LNCaP clone FGC (cell line): Measurements from ENCODE around the gene NECTIN3.

Source experiments
- DNase-seq: peaks from one replicate; pipeline ENCODE4 v3.0.0-alpha.2; 2011; ENCODE audit warnings: low read depth
- H3K4me3 ChIP-seq: 2 replicates; pipeline ENCODE4 v1.5.1; 2011; ENCODE audit warnings: mild to moderate bottlenecking, low read depth, low read length, control low read depth
- TF ChIP-seq, protein P1 (sequence below): IDR thresholded peaks from 2 replicates; pipeline ENCODE4 v1.5.1; 2012; ENCODE audit warnings: mild to moderate bottlenecking; ENCODE audit not compliant: control insufficient read depth, insufficient read depth; ENCODE audit errors: extremely low read depth

NECTIN3 gene

DNA sequence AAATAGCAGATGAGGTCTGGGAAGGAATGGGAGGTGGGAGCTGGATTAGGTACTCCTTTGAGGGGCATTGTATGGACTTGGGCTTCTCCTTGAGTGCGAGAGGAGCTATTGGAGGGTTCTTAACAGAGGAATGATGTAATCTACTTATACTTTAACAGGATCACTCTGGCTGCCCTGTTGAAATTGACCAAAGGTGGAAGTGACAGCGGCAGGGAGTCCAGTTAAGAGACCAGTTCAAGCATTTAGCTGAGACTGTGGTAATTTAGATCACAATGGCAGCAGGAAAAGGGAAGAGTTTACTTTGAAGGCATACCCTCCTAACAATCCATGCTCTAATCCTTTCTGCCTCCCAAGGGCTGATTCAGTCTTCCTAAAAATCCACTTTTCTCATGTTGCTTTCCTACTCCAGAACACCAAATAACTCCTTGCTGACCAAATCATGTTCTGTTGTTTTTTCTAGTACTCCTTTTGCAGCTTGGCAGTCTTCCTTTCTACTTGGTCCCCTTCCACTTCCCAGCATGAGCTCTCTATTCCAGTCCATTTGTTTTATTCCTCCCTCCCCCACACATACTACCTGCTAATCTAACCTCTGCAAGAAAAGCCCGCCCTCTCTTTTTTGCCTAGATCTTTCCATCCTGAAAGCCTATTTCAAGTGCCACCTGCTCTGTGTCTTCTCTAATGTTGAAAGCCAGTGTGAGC, 139.4 kb downstream of the NECTIN3 start:
- no peak overlapping the region for H3K4me3 ChIP-seq
- TF ChIP-seq, protein P1, sequence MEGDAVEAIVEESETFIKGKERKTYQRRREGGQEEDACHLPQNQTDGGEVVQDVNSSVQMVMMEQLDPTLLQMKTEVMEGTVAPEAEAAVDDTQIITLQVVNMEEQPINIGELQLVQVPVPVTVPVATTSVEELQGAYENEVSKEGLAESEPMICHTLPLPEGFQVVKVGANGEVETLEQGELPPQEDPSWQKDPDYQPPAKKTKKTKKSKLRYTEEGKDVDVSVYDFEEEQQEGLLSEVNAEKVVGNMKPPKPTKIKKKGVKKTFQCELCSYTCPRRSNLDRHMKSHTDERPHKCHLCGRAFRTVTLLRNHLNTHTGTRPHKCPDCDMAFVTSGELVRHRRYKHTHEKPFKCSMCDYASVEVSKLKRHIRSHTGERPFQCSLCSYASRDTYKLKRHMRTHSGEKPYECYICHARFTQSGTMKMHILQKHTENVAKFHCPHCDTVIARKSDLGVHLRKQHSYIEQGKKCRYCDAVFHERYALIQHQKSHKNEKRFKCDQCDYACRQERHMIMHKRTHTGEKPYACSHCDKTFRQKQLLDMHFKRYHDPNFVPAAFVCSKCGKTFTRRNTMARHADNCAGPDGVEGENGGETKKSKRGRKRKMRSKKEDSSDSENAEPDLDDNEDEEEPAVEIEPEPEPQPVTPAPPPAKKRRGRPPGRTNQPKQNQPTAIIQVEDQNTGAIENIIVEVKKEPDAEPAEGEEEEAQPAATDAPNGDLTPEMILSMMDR, result no peak
- no peak for DNase-seq

DNA sequence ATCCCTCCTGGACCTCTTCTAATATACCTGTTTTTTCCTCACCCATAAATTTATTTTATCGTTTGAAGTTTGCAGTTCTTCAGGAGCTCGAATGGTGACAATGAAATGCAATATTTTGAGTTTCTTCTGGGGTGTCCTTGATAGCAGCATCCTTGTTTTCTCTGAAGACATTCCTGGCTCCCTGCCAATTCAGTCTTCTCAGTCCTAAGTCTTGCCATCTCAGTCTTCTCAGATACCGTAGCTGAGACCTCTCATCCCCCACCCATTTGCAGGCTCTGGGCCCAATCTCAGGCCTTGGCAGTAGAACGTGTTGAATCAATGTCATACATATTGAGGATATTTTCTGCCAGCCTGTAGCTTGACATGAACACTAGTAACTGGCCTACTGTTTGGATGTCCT, 140.9 kb downstream of the NECTIN3 start:
- TF ChIP-seq, protein P1, result no peak
- no peak for DNase-seq

DNA sequence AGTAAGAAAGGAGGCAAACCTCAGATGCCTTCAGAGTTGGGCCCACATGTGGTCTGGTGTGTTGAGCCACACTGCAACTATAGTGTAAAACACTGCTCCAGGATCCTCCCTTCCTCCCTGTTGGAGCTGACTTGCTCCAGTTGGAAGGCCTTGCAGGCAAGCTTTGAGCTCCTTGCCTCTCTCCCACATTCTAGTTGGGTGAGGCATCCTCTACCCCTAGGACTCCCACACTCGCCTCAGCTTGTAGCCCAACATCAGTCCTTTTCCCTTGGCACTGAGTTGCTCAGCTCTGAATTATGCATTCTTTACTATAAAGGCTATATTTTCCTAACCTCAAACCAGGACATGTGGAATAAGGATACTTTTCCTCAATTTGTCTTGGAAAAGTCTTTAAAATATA, 143.9 kb downstream of the NECTIN3 start:
- no peak overlapping the region for H3K4me3 ChIP-seq
- TF ChIP-seq, protein P1, result no peak
- no peak for DNase-seq

More for the DNA sequence above, 140.9 kb downstream of the NECTIN3 start:
- no peak overlapping the region for H3K4me3 ChIP-seq

DNA sequence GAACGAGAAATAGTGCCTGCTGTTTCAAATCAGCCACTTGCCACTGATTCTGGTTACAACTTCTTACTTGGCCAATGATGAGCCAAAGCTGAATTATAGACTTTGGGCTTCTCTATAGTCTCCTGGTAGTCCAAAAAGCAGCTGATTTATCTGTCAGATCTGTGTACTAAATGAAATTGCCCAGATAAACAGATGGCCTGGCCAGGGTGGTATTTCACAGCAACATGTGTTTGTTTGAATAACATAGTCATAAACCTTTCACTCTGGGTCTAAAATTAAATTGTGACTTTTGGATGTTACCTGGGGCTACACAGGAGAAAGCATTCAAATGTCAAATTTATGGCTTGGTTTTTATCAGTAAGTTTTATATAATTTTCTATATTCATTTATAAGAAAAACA, 147.0 kb downstream of the NECTIN3 start:
- H3K4me3 ChIP-seq, result no peak overlapping the region
- TF ChIP-seq, protein P1, result no peak
- DNase-seq, result no peak

DNA sequence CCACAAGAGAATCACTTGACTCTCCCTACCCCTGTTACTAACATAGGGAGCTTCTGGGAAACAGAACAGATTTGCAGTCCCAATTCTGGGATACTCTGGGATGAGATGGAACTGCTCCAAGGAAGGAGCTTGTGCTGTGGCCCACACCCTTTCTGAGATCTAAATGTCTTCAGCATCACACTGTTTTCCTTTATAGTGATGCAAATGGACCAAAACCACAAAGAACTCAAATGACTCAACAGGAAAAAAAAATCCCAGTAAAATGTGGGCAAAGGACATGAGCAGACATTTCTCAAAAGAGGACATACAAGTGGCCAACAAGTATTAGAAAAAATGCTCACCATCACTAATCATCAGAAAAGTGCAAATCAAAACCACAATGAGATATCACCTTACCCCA, 155.6 kb downstream of the NECTIN3 start:
- no peak for DNase-seq
- TF ChIP-seq, protein P1, result no peak
- no peak overlapping the region for H3K4me3 ChIP-seq

DNA sequence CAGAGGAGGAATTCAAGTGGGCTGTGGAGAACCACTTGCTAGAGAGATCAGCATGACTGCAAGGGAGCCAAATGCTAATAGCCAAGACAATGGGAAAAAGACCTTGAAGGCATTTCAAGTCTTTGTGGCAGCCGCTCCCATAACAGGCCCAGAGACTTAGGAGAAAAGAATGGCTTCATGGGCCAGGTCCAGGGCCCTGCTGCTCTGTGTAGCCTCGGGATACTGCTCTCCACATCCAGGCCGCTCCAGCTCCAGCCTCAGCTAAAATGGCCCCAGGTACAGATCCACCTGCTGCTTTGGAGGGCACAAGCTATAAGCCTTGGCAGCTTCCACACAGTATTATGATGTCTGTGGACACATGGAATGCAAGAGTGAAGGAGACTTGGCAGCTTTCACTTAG, 157.7 kb downstream of the NECTIN3 start:
- no peak overlapping the region for H3K4me3 ChIP-seq
- no peak for DNase-seq
- TF ChIP-seq, protein P1, result no peak
